ENCODE data around the gene DHRS11. TPM values are rescaled to one million over a fixed set of nuclear protein-coding genes. Genes with fewer than 3 reads are reported as not detected.

The DHRS11 gene
- total and polyA plus RNA-seq, 8 donors = 8.5 to 339 (median 11.5) TPM

DNA sequence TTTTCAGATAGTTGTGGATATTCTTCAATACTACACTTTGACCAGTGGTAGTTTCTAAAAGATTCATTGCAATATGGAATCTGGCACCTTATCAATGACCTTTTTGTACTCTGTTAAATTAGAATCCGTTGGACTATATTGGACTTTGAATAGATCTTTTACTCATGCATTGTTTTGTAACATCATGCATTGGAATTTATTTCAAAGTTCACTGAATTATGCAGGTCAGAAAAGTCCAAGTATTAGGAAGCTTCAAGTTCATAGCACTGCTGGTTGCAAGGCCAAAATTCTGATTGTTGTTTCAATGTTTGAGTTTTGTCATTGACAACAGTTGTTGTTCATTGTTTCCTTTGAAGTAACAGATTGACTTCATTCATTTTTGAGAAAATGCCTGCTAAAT lies 7.9 kb upstream of the DHRS11 start:
- WGBS, 5 donors = 41 to 52% (median 45%) methylated on average over 1 of the region's 1 CpG
- Histone ChIP-seq H3K27me3 (no peaks in the 10 kb centered on the region), H3K4me3 (no peak overlapping the region), H3K9me3 (no peaks in the 10 kb centered on the region), H3K27ac (no peak overlapping the region), H3K4me1 (no peaks in the 10 kb centered on the region), H3K36me3 (peaks cover 73 to 100% (median 100%) of the 10 kb centered on the region in 4 donors)
- TF ChIP-seq POLR2A (IDR thresholded peaks at IDR 0.05) = no peak
- no peak for TF ChIP-seq POLR2AphosphoS5 (IDR thresholded peaks at IDR 0.05)
- TF ChIP-seq EP300 (IDR thresholded peaks at IDR 0.05) = no peak
- intact Hi-C loops (cut with DNase I; ENCODE audit: low total_unique reads) = no loop called here
- no peak for DNase-seq

DNA sequence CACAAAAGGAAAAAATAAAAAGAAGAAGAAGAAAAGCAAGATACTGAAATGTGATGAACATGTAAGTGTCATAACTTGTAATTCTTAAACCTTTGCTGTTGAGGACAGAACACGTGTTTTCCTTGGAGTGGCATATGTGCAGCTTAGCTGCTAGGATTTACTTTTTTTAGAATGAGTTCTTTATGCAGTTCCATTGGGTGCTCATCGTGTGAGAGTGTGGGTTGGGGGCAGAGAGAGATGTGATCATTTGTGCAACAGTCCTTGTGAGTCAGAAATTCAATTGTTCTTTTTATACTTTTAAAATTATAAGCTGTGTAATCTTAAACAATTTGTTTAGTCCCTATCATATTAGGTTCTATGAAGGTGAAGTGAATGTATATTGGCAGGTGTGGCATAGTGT lies 5.5 kb upstream of the DHRS11 start:
- intact Hi-C loops (cut with DNase I; ENCODE audit: low total_unique reads) = no loop called here
- H3K4me3 ChIP-seq = no peak overlapping the region
- H3K27ac ChIP-seq = no peak overlapping the region
- 81 to 96% (median 95%) methylated on average over 2 of the region's 2 CpGs for WGBS, 5 donors
- H3K27me3 ChIP-seq = no peaks in the 10 kb centered on the region
- TF ChIP-seq POLR2AphosphoS5 (IDR thresholded peaks at IDR 0.05) (no peak), POLR2A (IDR thresholded peaks at IDR 0.05) (no peak), EP300 (IDR thresholded peaks at IDR 0.05) (no peak)
- TF ChIP-seq, protein P1, sequence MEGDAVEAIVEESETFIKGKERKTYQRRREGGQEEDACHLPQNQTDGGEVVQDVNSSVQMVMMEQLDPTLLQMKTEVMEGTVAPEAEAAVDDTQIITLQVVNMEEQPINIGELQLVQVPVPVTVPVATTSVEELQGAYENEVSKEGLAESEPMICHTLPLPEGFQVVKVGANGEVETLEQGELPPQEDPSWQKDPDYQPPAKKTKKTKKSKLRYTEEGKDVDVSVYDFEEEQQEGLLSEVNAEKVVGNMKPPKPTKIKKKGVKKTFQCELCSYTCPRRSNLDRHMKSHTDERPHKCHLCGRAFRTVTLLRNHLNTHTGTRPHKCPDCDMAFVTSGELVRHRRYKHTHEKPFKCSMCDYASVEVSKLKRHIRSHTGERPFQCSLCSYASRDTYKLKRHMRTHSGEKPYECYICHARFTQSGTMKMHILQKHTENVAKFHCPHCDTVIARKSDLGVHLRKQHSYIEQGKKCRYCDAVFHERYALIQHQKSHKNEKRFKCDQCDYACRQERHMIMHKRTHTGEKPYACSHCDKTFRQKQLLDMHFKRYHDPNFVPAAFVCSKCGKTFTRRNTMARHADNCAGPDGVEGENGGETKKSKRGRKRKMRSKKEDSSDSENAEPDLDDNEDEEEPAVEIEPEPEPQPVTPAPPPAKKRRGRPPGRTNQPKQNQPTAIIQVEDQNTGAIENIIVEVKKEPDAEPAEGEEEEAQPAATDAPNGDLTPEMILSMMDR (IDR thresholded peaks at IDR 0.05) = no peak
- DNase-seq = no peak
- H3K9me3 ChIP-seq = no peaks in the 10 kb centered on the region
- H3K4me1 ChIP-seq = peaks cover 2 to 15% (median 3%) of the 10 kb centered on the region in 4 donors
- H3K36me3 ChIP-seq = peaks cover 57 to 98% (median 91%) of the 10 kb centered on the region in 4 donors

DNA sequence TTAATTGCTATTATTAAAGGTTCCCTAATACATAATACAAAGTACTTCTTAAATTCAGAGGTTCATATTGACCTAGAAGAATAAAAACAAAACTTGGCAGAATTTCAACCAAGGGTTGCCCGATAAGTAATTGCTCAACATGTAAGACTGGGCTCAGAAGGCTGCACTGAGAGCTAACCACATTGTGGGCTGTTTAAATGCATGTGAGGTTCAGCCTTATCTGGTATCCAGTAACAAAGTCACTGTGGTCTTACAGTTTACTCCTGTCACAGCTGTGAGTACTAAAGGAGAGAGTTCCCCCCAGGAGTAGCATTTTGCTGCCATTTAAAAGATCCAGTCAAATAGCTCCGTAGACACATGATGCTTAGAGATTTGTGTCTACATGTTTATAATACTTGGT lies 1.6 kb upstream of the DHRS11 start:
- Histone ChIP-seq H3K36me3 (peaks cover 28 to 58% (median 52%) of the 10 kb centered on the region in 4 donors), H3K4me1 (peaks cover 17 to 33% (median 23%) of the 10 kb centered on the region in 4 donors), H3K4me3 (no peak overlapping the region), H3K27ac (no peak overlapping the region), H3K27me3 (no peaks in the 10 kb centered on the region), H3K9me3 (no peaks in the 10 kb centered on the region)
- DNase-seq = no peak
- WGBS, 5 donors = 50 to 55% (median 51%) methylated on average over 2 of the region's 2 CpGs
- TF ChIP-seq POLR2A (IDR thresholded peaks at IDR 0.05) (no peak), EP300 (IDR thresholded peaks at IDR 0.05) (no peak), POLR2AphosphoS5 (IDR thresholded peaks at IDR 0.05) (no peak)
- TF ChIP-seq, protein P1 (IDR thresholded peaks at IDR 0.05) = no peak
- intact Hi-C loops (cut with DNase I; ENCODE audit: low total_unique reads) = no loop called here

DNA sequence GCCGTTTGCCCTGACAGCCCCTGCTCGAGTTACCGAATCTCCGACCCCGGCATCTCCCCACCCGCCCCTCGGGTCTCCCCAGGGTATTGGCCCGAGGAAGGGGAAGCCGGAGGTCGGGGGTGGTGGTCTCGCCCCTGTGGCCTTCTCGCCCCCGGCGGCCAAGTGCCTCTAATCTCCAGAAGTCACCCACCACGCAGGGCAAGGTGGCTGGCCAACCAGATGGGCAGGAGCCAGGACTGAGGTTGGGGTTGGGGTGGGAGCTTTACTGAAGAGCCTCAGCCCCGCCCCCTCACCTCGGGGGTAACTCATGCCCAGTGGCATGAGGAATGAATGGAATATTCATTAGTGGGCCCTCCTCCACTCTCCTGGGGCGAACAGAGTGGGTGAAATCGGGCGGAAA lies 637 bp downstream of the DHRS11 start:
- peak in 1 of 2 donors; percentile 64 for DNase-seq
- peaks cover 16 to 36% (median 30%) of the 10 kb centered on the region in 4 donors for H3K36me3 ChIP-seq
- H3K4me1 ChIP-seq = peaks cover 17 to 33% (median 23%) of the 10 kb centered on the region in 4 donors
- H3K27me3 ChIP-seq = no peaks in the 10 kb centered on the region
- peak overlapping the region in 4 of 5 donors; percentile 35 to 85 (median 76) for H3K27ac ChIP-seq
- no peak for TF ChIP-seq POLR2AphosphoS5 (IDR thresholded peaks at IDR 0.05)
- no peak for TF ChIP-seq POLR2A (IDR thresholded peaks at IDR 0.05)
- TF ChIP-seq EP300 (IDR thresholded peaks at IDR 0.05) = no peak
- TF ChIP-seq, protein P1 (IDR thresholded peaks at IDR 0.05) = no peak
- intact Hi-C loops (cut with DNase I; ENCODE audit: low total_unique reads) = no loop called here
- 2 to 9% (median 4%) methylated on average over 12 to 20 of the region's 20 CpGs for WGBS, 5 donors
- H3K4me3 ChIP-seq = peak overlapping the region; percentile 83 to 92 (median 90)
- no peaks in the 10 kb centered on the region for H3K9me3 ChIP-seq

DNA sequence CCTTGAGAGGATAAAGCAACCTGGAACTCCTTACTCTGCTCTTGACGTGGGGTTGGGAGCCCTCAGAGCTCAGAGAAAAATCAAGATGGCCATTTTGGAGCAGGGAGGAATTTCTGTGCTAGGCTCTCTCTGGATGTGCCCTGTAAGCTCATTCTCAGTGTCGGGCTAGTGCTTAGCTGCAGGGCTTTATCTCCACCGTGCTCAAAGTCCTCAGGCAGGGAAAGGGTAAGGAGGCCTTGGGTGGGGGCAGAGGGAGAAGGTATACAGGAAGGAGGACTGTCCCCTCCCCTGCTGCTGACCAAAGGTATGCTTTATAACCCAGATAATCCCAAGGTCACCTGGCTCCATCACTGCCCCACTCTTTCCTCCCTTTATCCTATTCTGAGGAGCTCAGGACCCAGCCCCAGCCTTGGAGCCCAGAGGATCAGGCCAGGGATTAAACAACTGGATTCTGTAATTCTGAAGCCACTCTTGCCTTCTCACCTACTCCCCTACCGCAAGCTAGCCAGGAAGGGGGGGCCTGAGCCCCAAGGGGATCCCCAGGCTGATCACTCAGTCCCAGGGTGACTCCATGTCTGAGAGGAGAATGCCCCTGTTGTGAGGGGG lies 1.1 kb downstream of the DHRS11 start:
- TF ChIP-seq, protein P1 (IDR thresholded peaks at IDR 0.05) = no peak
- TF ChIP-seq EP300 (IDR thresholded peaks at IDR 0.05) (no peak), POLR2A (IDR thresholded peaks at IDR 0.05) (no peak), POLR2AphosphoS5 (IDR thresholded peaks at IDR 0.05) (no peak)
- peak overlapping the region; percentile 83 to 92 (median 90) for H3K4me3 ChIP-seq
- intact Hi-C loops (cut with DNase I; ENCODE audit: low total_unique reads) = no loop called here
- peak in 1 of 2 donors; percentile 71 for DNase-seq
- peaks cover 11 to 31% (median 25%) of the 10 kb centered on the region in 4 donors for H3K36me3 ChIP-seq
- H3K9me3 ChIP-seq = no peaks in the 10 kb centered on the region
- no peaks in the 10 kb centered on the region for H3K27me3 ChIP-seq
- H3K27ac ChIP-seq = no peak overlapping the region
- 14 to 33% (median 27%) methylated on average over 4 of the region's 4 CpGs for WGBS, 5 donors
- peaks cover 17 to 33% (median 23%) of the 10 kb centered on the region in 4 donors for H3K4me1 ChIP-seq
